NB4 (cell line): ENCODE measurements around the gene TUT4.

Experiments
- DNase-seq: peaks from one replicate; pipeline ENCODE4 v3.0.0; 2010; ENCODE audit warnings: low read depth
- H3K4me3 ChIP-seq: one replicate; pipeline ENCODE4 v1.5.1; 2011; ENCODE audit warnings: mild to moderate bottlenecking, low read depth, low read length, moderate library complexity
- CTCF ChIP-seq: IDR thresholded peaks from one replicate; pipeline ENCODE4 v1.5.1; 2012; ENCODE audit warnings: low read depth, low read length
- MAX ChIP-seq: IDR thresholded peaks from 2 replicates; pipeline ENCODE4 v1.6.1; 2011; ENCODE audit warnings: low read depth, low read length
- MYC ChIP-seq: IDR thresholded peaks from 2 replicates; pipeline ENCODE4 v1.6.1; 2011; ENCODE audit warnings: low read depth, low read length
- POLR2A ChIP-seq: IDR thresholded peaks from 2 replicates; pipeline ENCODE4 v1.6.1; 2011; ENCODE audit warnings: mild to moderate bottlenecking; ENCODE audit not compliant: insufficient read length; ENCODE audit errors: extremely low read depth

Gene TUT4

GRCh38 chr1:52424231-52424636 is 128.7 kb downstream of the TUT4 start:
- TF ChIP-seq MYC (no peak), CTCF (no peak), POLR2A (no peak), MAX (peak; percentile 24; the same call in 1 of the 2 replicates)
- H3K4me3 ChIP-seq: peak overlapping the region; percentile 32
- peak; percentile 91 for DNase-seq

GRCh38 chr1:52423771-52424170 is 129.1 kb downstream of the TUT4 start:
- peak overlapping the region; percentile 16 for H3K4me3 ChIP-seq
- peak; percentile 83 for DNase-seq
- TF ChIP-seq CTCF (no peak), MYC (peak; percentile 70), MAX (peak; percentile 71), POLR2A (no peak)

- TF ChIP-seq MAX (no peak), POLR2A (no peak)
- H3K4me3 ChIP-seq: peak overlapping the region; percentile 16
- no peak for DNase-seq
These were observed 129.8 kb downstream of the TUT4 start for GRCh38 chr1:52423055-52423454.

- TF ChIP-seq MAX (no peak), MYC (no peak), CTCF (no peak), POLR2A (no peak)
- DNase-seq: no peak
- no peak overlapping the region for H3K4me3 ChIP-seq
These were observed 132.2 kb downstream of the TUT4 start for GRCh38 chr1:52420713-52421112.

- TF ChIP-seq MAX (no peak), CTCF (no peak), POLR2A (no peak), MYC (no peak)
- no peak overlapping the region for H3K4me3 ChIP-seq
- DNase-seq: no peak
These were observed 136.1 kb downstream of the TUT4 start for GRCh38 chr1:52416811-52417210.

GRCh38 chr1:52414942-52415341 is 137.9 kb downstream of the TUT4 start:
- TF ChIP-seq MAX (no peak), MYC (no peak), CTCF (no peak), POLR2A (no peak)
- no peak for DNase-seq

More at GRCh38 chr1:52414942-52415341, 137.9 kb downstream of the TUT4 start:
- H3K4me3 ChIP-seq: no peak overlapping the region
